ENCODE measurements around the gene MRPL32. TPM values are rescaled to one million over a fixed set of nuclear protein-coding genes. Genes with fewer than 3 reads are reported as not detected.

MRPL32 gene
- total RNA-seq, 1 experiment from 2014 or later, result 47.5 TPM

- CTCF ChIA-PET, result no interaction called here
Observed at GRCh38 chr7:42980084-42980483, 47.9 kb downstream of the MRPL32 start.

More at GRCh38 chr7:42980084-42980483, 47.9 kb downstream of the MRPL32 start:
- H3K9ac ChIP-seq (ENCODE audit: low read length), result no peak overlapping the region
- no peaks in the 10 kb centered on the region for H3K79me2 ChIP-seq (ENCODE audit: insufficient read depth, low read length)
- no peak overlapping the region for H3K4me3 ChIP-seq (replicated peaks in 1 of 2; ENCODE audit: low read depth in 1 of 2, low read length in 2 of 2)
- ChIA-PET RAD21 (ENCODE audit: low non-redundant PET in 1 of 2, low total read pairs in 2 of 2, uncharacterized antibody in 2 of 2, unreplicated experiment in 2 of 2) (no interaction called here), POLR2A (no interaction called here)
- no peak for DNase-seq (ENCODE audit: low read depth, low spot score)
- H4K20me1 ChIP-seq (ENCODE audit: insufficient read depth), result no peaks in the 10 kb centered on the region
- no peaks in the 10 kb centered on the region for H3K36me3 ChIP-seq (ENCODE audit: control insufficient read depth in 1 of 2, insufficient read depth in 2 of 2, low read length in 2 of 2)
- no peak overlapping the region for H2AFZ ChIP-seq (ENCODE audit: low read depth, low read length, poor library complexity, severe bottlenecking)
- no peak for TF ChIP-seq EZH2 (IDR thresholded peaks at IDR 0.05)
- TF ChIP-seq, protein P1, sequence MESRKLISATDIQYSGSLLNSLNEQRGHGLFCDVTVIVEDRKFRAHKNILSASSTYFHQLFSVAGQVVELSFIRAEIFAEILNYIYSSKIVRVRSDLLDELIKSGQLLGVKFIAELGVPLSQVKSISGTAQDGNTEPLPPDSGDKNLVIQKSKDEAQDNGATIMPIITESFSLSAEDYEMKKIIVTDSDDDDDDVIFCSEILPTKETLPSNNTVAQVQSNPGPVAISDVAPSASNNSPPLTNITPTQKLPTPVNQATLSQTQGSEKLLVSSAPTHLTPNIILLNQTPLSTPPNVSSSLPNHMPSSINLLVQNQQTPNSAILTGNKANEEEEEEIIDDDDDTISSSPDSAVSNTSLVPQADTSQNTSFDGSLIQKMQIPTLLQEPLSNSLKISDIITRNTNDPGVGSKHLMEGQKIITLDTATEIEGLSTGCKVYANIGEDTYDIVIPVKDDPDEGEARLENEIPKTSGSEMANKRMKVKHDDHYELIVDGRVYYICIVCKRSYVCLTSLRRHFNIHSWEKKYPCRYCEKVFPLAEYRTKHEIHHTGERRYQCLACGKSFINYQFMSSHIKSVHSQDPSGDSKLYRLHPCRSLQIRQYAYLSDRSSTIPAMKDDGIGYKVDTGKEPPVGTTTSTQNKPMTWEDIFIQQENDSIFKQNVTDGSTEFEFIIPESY (IDR thresholded peaks at IDR 0.05; ENCODE audit: extremely low read depth, insufficient replicate concordance, low read length), result no peak
- TF ChIP-seq CEBPB (IDR thresholded peaks at IDR 0.05; ENCODE audit: low read depth), result no peak
- TF ChIP-seq POLR2AphosphoS5 (IDR thresholded peaks at IDR 0.05; ENCODE audit: low read depth, low read length), result no peak
- TF ChIP-seq ZNF274 (IDR thresholded peaks at IDR 0.05; ENCODE audit: low read depth, low read length), result no peak
- no peak for TF ChIP-seq SP1 (IDR thresholded peaks at IDR 0.05; ENCODE audit: low read depth)
- no peak for TF ChIP-seq ZFX (IDR thresholded peaks at IDR 0.05)
- no peak for TF ChIP-seq YY1 (IDR thresholded peaks at IDR 0.05; ENCODE audit: extremely low read depth, insufficient replicate concordance, low read depth, low read length)
- no peak for TF ChIP-seq REST (IDR thresholded peaks at IDR 0.05; ENCODE audit: low read depth)
- no peak for TF ChIP-seq SIN3A (IDR thresholded peaks at IDR 0.05; ENCODE audit: low read depth)
- no peak for TF ChIP-seq EZH2phosphoT487 (IDR thresholded peaks at IDR 0.05; ENCODE audit: borderline replicate concordance)
- TF ChIP-seq TCF7L2 (IDR thresholded peaks at IDR 0.05; ENCODE audit: borderline replicate concordance, extremely low read depth, insufficient read depth, insufficient read length), result no peak
- TF ChIP-seq JUND (IDR thresholded peaks at IDR 0.05), result no peak
- TF ChIP-seq ATF3 (IDR thresholded peaks at IDR 0.05), result no peak
- TF ChIP-seq RAD21 (IDR thresholded peaks at IDR 0.05; ENCODE audit: low read depth), result no peak
- no peak for TF ChIP-seq EGR1 (IDR thresholded peaks at IDR 0.05; ENCODE audit: low read depth)
- TF ChIP-seq CBX3 (IDR thresholded peaks at IDR 0.05; ENCODE audit: low read depth), result no peak
- H3K4me2 ChIP-seq (ENCODE audit: low read length), result no peak overlapping the region
- peaks cover 0 to 5% of the 10 kb centered on the region in 2 experiments; a peak in 1 of 4 replicates for H3K9me3 ChIP-seq (ENCODE audit: control insufficient read depth in 1 of 2, insufficient read depth in 1 of 2, low read depth in 1 of 2, low read length in 2 of 2)
- BruUV-seq (replicated peaks), result no TSS peak
- intact Hi-C loops (cut with micrococcal nuclease), result no loop called here
- no peaks in the 10 kb centered on the region for H3K4me1 ChIP-seq (ENCODE audit: control insufficient read depth in 1 of 2, insufficient read depth in 2 of 2, low read length in 2 of 2)
- no peak overlapping the region for H3K27ac ChIP-seq (ENCODE audit: low read depth, low read length)
- no peaks in the 10 kb centered on the region for H3K9me2 ChIP-seq (ENCODE audit: insufficient read depth)
- H3K27me3 ChIP-seq (ENCODE audit: insufficient read depth, low read length), result no peaks in the 10 kb centered on the region
- ATAC-seq, result no peak

All from HCT116 (cell line).